HL-60/S4 (cell line): ENCODE measurements around the gene SLC25A34.

Experiments
- in situ Hi-C: fragments of 300-500 bp; cut with MboI; formaldehyde crosslinking; loops from 2 replicates; pipeline ENCODE4 v1.14.3; 2022; ENCODE audit warnings: low sequenced_read_pairs

Gene SLC25A34

DNA sequence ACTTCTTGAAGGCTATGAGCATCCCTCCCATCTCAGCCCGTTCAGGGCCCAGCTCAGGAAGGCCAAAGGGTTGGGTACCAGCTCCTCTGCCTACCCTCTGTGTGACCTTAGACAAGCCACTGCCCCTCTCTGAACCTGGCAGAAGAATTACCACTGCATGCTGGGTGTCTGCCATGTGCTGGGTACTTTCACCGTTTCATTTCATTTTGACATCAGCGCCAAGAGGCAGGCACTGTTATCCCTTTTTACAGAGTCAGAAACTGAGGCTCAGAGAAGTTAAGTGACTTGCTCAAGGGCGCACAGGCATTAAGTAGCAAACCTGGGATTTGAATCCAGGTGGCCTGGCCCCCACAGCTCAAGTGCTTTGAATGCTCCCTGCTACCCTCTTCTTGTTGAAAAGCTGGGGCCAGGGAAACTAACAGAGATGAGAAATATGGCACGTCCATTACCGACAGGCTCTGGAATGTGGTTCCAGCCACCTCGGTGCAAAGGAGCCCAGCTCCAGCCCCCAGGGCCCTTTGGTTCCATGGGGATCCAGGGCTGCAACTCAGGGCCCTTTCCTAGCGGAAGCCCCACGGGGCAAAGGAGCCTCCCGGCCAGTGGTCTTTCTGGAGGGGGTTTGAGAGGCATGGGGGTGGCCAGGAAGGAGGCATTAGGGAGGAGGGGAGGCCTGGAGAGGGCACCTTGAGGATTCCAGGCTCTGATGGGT lies 12.8 kb downstream of the SLC25A34 start:
- in situ Hi-C loops = no loop called here

DNA sequence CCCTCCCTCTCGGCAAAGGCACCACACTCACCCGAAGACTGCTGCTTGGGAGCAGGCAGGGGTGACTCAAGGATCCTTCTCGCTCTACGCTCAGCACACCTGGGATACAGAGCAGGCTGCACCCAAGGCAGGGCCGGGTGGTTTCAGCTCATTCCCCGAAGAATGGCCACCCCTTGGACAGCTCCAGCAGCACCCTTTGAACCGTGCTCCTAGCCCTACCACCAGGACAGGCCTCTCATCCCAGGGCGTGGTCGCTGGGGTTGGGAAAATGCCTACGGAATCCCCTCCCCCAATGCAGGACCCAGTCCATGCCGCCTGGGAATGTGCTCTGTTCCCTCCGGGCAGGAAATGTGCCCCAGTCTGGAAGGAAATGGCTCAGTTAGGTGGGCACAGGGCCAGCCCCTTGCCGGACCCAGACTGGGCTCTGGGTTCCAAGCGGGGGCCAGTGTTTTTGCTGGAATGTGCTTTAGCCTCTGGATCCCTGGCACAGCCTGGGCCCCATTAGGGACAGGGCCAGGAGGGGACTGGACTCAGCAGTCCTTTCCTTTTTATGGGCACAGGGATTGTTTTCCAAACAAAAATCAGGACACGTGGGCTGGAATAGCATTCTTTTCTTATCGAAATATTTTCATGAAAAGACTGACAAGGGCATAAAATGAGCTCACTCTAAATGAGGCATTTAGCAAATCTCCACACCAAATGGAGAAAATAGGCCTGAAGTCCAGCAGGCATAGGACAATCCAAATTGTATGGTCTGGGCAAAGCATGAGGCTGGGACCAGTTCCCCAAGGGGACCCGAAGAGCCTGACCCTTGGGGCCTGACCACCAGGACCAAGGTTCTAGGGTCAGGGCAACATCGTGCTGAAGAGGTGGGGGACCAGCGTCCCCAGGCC lies 13.6 kb downstream of the SLC25A34 start:
- in situ Hi-C loops = no loop called here

DNA sequence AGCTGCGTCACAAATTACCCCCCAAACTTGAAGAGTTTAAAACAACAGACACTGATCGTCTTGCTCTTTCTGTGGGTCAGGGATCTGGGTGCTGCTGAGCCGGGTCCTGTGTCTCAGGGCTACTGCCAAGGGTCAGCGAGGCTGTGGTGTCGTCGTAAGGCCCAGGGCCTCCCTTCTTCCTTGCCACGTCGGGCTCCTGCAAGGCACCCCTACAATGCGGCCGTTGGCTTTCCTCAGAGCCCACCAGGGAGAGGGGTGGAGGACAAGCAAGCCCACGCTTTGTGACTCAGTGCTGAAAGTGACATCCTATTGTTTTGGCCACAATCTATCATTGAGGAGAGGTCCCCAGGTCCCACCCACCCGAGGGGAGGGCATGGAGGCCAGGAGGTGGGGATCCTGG lies 14.9 kb downstream of the SLC25A34 start:
- in situ Hi-C loops = no loop called here

DNA sequence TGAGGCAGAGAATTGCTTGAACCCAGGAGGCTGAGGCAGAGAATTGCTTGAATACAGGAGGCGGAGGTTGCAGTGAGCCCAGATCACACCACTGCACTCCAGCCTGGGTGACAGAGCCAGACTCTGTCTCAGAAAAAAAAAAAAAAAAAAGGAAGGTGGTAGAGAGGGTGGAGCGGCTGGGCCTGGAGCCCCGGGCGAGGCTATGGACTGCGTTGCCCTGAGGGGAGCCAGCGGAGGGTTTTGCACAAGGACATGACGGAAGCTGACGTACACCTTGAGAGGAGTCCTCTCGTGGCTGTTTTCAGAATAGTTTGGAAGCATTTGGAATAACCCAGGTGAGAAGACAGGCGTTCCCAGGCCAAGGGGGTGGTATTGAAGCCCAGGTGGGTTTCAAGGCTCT lies 15.7 kb downstream of the SLC25A34 start:
- in situ Hi-C loops = no loop called here

DNA sequence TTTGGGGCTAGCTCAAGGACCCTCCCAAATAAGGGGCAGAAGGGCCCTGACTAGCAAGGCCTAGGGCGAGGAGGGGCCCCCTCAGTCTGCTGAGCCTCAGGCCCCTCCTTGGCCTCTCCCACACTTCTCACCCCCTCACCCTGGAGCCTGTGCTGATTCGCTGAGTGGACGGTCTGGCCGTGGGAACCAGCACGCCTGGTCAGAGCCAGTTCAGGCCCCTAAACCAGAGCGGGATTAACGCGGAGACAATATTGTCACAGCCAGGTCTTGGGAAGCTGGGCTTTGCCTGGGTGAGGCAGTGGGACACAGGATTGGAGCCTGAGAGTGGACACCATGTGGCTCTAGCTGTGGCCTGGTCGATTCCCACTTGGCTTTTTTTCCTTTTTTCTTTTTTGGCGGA lies 17.7 kb downstream of the SLC25A34 start:
- in situ Hi-C loops = no loop called here

DNA sequence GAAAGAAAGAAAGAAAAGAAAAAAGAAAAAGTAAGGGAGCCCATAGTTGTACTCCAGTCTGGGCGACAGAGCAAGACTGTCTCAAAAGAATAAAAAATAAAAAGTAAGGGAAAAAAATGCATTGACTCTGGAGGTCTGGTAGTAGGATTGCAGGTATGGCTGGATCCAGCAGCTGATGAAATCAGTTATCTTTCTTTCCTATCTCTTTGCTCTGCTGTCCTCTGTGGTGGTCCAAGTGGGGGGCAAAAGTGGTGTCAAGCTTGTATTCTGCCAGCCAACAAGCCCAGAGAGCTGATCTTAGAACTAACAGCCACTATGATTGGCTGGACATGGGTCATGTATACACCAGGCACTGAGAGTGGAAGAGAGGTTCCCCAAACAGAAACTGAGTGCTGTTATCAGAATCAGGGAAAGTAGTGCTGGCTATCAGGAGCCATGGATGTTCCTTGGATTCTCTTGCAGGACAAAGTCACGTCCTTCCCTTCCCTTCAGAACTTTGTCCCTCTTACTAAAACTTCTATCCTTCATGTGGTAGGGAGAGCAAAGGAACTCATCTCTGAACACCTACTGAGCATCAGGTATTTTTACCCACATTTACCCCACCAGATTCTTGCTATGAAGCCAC lies 19.1 kb downstream of the SLC25A34 start:
- in situ Hi-C loops = no loop called here

DNA sequence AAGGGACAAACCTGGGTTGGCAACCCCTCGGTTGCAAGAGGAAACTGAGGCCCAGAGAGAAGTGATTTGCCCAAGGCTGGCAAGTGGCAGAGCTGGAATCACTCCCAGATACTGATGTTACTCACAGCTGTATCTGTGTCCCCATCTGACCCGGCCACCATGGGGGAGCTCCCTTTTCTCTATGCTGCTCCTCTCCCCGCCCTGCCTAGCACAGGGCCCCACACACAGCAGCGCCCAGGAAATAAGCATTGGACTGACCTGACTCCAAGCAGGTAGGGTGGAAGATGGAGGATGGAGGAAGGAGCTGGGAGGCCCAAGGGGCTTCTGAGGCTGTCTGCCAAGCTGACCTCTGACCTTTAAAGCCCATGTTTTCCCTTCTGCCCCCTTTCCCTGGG lies 19.6 kb downstream of the SLC25A34 start:
- in situ Hi-C loops = no loop called here

DNA sequence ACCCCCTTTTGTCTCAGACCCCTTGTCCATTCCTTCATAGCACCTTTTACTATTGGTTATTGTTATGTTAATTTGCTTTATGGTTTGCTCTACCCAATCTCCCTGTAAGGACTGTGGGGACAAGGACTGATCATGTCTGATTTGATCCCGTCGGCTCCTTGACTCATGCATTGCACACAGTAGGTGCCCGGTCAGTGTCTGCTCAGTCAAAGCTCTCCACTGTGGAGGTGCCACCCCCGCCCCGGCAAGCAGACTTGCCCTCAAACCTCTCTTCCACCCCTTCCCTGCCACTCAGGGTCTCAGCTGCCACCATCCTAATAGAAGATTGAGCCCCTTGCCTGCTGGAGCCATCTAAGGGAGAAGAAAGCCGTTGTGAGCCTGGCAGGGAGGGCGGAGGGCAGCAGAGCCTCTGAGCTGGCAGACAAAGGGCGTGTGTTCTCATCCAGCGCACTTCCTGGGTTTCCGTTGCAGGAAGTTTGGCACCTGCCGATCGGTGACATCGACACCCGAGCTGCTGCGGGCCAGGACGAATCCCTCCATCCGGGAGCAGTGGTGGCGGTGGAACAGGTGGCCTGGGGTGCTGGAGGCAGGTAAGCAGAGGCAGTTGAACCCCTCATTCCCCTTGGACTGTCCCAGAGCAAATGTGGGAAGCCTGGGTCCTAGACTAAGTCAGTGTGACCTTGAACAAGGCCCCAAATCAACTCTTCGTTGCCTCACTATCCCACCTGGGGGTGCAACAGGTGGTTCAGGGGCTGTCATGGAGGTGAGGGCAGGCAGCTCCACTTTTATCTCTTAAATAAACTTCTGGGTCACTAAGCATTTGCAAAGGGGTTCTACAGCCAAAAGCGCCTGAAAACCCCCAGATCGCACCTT lies 20.3 kb downstream of the SLC25A34 start:
- in situ Hi-C loops = no loop called here

DNA sequence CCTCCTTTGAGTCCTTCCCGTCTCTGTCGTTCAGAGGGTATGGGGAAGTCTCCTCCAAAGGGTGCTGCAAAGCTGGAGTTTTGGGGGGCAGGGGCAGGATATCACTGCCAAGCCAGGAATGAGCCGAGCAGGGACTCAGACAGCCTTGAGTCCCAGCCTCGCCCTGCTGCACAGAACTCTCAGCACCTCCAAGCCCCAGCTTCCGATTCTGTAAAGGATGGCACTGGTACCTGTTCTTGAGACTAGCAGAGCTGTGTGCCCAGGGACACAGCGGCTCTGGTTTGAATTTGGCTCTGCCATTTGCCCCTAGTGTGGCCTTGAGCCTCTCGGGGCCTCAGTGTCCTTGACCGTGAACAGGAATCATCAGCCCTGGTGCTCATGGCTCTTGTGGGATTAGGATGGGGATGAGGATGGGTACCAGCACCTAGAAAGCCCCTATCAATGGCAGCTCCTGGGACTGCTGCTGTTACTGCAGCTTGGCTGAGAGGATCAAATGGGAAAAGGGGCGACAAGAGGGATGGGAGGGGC lies 21.0 kb downstream of the SLC25A34 start:
- in situ Hi-C loops = no loop called here

DNA sequence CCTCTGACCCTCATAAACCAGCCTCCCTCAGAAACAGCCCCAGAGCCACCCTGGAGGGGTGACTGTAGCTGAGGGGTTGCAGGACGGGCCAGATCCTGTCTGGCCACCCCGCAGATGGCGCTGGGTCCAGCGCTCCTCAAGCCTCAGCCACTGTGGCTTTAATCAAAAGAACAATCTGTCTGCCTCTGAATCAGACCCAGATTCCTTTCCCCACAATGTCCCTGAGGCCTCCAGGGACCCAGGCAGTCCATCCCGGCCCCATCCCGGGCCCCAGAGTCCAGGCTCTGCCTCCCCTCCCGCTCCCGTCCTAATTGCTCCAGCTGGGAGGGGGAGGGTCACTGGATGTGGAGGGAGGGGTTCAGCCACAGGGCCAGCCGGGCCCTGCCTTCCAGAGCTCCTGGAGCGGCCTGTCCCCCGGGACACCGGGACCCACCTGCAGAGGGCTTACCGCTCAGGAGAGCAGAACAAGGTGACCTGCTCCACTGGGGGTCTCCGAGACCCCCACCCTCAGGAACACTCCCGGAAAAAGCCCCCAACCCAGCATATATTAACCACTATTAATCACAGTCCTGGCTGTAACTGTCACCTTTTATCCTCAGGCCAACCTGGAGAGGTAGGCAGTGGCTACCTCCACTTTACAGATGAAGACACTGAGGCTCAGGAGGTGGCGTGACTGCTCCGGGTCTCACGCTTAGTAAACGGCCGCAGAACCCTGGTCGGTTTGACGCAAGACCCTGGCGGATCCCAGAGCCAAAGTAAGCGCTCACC lies 21.7 kb downstream of the SLC25A34 start:
- in situ Hi-C loops = no loop called here

DNA sequence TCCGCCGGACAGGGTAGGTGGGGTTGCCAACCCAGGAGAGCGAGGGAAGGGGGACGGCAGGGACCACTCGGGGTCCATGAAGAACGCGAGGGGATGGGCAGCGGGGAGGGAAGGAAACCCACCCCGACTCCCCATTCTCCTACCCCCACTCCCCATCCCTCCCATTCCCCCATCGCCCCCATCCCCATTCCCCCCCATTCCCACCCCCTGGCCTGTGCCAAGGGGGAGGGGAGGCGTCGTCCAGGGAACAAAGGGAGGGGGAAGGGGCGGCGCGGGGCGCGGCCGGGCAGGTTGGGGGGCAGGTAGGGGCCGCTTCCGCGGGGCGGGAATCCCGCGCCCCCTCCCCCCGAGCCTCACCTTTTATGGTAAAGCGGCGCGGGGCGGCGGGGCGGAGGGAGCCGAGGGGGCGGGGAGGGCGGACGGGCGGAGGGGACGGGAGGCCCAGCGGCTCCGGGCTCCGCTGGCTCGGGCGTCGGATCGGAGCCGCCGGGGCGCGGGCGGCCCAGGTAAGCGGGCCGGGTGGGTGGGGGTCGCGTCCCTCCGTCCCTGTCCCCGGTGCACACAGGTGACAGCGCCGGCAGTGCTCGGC lies 22.4 kb downstream of the SLC25A34 start, which contains the start of gene FBLIM1:
Gene FBLIM1 (plus strand): TSS at position 453 of the 589 bp plus-strand sequence. CDS start 6,189 bp downstream, outside the sequence.
- in situ Hi-C loops = no loop called here

DNA sequence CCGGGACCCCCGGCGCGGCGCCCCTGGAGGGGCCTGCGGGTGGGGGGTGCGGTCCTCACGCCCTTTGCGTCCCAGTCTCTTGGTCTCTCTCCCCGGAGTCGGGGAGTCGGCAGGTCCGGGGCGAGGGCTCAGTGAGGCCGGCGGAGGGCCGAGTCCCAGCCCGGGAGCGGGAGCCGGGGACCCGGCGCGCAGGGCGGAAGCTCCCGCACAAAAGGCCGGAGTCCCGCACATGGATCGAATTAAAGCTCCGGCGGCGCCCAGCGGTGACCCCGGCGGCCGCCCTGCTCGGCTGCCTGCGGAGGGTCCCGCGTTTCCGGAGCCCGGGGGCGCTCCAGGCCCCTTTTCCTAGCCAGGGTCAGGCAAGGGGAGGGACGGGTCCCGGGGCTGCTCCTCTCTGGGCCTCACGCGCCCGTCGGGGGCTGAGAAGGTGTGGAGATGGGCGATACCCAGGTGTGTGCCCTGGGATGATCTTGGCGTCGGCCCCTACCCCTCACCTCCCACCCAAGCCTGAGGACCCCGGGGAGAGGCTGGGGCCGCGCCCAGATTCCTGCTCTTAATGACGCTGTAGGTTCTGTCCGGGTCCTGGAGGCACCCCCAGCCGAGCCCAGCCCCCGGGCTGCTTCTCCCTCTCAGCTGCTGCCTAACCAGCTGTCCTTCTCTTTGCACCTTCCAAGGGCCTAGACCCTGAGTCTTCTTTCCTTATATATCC lies 23.0 kb downstream of the SLC25A34 start:
- in situ Hi-C loops = no loop called here

DNA sequence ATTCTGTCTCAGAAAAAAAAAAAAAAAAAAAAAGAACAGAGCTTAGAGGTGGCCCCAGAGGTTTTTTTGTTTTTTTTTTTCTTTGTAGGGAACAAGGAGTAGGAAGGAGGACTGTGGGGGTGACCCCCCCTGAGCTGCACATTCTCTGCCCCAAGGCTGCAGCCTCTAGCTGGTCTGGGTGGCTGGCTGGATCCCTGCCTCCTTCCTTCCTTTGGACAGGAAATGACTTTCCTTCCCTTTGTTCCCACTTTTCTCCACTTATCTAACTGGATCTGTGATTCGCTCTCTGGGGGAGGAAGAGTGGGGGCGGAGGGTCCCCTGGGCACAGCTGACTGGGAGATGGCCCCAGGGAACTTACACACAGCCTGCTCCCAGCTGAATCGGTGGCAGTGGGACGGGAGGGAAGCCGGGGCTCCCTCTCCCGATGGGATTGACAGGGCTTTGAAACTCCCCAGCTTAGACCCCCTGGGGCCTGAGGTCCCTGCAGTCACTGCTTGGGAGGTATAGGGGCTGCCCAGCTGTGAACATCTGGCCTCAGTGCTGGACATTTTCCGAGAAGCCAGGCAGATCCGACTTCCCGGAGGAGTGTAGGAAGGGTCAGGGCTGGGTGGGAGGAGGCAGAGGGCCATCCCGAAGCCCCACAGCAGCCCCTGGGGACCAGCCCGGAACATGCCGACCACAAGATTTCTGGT lies 24.6 kb downstream of the SLC25A34 start:
- in situ Hi-C loops = no loop called here

DNA sequence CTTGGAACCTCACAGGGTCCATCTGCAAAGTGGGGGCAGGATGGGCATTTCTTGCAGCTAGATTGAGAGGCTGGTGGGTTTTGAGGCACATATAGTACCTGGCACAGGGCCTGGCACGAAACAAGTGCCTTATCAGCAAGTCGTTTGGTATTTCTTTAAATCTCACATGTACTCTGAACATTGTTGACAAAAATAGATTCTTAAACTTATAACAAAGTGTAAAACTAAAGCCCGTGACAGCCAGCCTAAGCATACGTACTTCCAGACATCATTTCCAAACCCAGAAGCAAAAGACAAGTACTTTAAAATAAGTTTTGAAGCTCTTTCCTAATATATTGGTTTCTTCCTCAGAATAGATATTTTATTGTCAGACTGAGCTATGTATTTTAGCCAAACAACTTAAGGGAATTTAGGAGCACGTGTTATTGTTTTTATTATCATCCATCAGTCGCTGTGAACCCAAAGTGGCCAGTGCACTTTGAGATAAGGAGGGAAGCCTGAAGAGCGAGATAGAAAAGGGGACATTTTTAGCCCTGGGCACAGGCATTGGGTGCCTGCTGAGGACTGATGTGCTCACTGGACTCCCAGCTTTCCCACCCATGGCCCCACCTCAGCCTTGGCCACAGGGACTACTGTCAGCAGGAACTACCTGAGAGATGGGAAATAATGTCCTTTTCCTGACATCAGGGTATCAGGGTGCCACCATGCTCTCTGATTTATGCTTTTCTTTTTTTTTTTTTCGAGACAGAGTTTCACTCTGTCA lies 25.5 kb downstream of the SLC25A34 start:
- in situ Hi-C loops = no loop called here

DNA sequence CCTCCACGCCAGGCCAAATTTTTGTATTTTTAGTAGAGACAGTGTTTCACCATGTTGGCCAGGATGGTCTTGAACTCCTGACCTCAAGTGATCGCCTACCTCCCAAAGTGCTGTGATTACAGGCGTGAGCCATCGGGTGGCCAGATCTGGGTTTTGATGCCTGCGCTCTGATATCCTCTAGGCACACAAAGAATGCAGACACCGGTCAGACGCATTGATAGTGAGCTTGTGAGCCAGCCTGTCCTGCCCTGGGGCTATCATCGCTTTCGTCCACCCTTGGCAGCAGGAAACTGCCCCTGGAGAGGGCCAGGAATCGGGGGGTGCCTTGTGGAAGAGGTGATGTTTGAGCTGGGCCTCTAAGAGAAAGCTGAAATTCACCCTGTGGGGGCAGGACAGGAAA lies 26.5 kb downstream of the SLC25A34 start:
- in situ Hi-C loops = no loop called here

DNA sequence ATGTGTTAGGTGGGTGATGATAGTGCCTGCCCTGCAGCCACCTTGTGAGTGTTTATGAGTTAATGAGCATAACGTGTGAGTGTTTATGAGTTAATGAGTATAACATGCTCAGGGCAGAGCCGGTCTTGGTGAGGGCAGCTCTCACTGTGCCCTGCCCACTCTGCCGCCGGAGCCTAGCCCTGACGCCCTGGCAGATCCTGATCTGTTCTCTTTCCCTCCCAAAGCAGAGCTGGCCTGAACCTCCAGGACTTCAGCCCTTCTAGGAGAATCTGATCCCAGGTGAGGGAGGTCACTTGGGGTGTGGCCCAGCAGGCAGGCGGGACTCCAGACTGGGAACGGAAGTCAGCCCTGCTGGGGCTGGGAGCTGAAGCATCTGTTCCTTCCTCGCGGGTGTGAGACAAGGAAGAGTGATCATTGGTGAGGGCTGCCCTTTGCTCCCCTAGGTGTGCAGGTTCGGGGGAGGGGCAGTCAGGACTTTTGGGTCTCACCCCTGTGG lies 28.3 kb downstream of the SLC25A34 start:
- in situ Hi-C loops = no loop called here

DNA sequence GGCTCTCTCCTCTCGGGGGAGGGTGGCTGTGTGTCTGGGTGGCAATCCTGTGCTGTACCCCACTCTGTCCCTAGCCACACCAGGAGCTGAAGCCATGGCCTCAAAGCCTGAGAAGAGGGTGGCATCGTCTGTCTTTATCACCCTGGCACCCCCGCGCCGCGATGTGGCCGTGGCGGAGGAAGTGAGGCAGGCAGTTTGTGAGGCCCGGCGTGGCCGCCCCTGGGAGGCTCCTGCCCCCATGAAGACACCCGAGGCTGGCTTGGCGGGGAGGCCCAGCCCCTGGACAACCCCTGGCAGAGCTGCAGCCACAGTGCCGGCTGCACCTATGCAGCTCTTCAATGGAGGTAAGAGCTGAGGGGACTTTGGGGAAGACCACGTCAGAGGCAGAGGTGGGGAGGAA lies 28.8 kb downstream of the SLC25A34 start:
- in situ Hi-C loops = no loop called here
